ENCODE data around the gene FAM149A. TPM values are rescaled to one million over a fixed set of nuclear protein-coding genes. Genes with fewer than 3 reads are reported as not detected.

Gene FAM149A
- total and polyA plus RNA-seq, 2 donors (not counting 3 experiments of a cell fraction or from before 2014, with no cell fraction given), result 0.08 to 0.20 TPM

GRCh38 chr4:186128842-186129241 is 24.3 kb downstream of the FAM149A start:
- FAIRE-seq, result no peak
- H4K20me1 ChIP-seq (replicated peaks; ENCODE audit: control insufficient read depth, extremely low read depth, insufficient read depth, low read length), result no peaks in the 10 kb centered on the region
- DNase-seq (ENCODE audit: low read depth, low spot score), result no peak
- TF ChIP-seq EZH2 (IDR thresholded peaks at IDR 0.05; ENCODE audit: borderline replicate concordance, low read depth, low read length, severe bottlenecking) (no peak), GATA2 (IDR thresholded peaks at IDR 0.05; ENCODE audit: insufficient read depth, insufficient read length, low read depth, low read length) (no peak), MAX (IDR thresholded peaks at IDR 0.05; ENCODE audit: insufficient read depth, insufficient read length) (no peak), JUN (IDR thresholded peaks at IDR 0.05; ENCODE audit: borderline replicate concordance, insufficient read depth, insufficient read length, low read depth) (no peak), CTCF (IDR thresholded peaks at IDR 0.05; ENCODE audit: extremely low read depth in 1 of 2, insufficient read depth in 1 of 2, low read depth in 1 of 2, low read length in 2 of 2) (no peak), MYC (IDR thresholded peaks at IDR 0.05; ENCODE audit: low read depth, low read length) (no peak), POLR2A (IDR thresholded peaks at IDR 0.05; ENCODE audit: low read depth, low read length) (no peak), FOS (IDR thresholded peaks at IDR 0.05; ENCODE audit: borderline replicate concordance, insufficient read depth, low read length) (no peak), POLR2AphosphoS5 (IDR thresholded peaks at IDR 0.05; ENCODE audit: insufficient read depth, low read depth, low read length) (no peak)
- H3K36me3 ChIP-seq (ENCODE audit: control insufficient read depth in 2 of 2, extremely low read depth in 1 of 2, insufficient read depth in 2 of 2, low read length in 2 of 2), result no peaks in the 10 kb centered on the region
- H3K9me1 ChIP-seq (replicated peaks; ENCODE audit: control insufficient read depth, extremely low read depth, insufficient read depth, low read length), result no peaks in the 10 kb centered on the region
- intact Hi-C loops (cut with micrococcal nuclease) (no loop called here), dilution Hi-C loops (cut with MboI; ENCODE audit: extremely low pct_ligation_motif_present, low sequenced_read_pairs) (no loop called here)
- no peaks in the 10 kb centered on the region for H3K79me2 ChIP-seq (ENCODE audit: control insufficient read depth, insufficient read depth, low read length)
- no peak overlapping the region for H3K4me3 ChIP-seq (replicated peaks in 1 of 3; ENCODE audit: insufficient read depth in 1 of 3, low read depth in 1 of 3, low read length in 3 of 3)
- no TSS peak for BruUV-seq (replicated peaks)
- H2AFZ ChIP-seq (ENCODE audit: low read depth, low read length), result no peak overlapping the region
- ChIA-PET POLR2A (interaction anchor here (0.6 kb wide), 1 partner anchor 1302 kb away, joined by 5 read pairs; no protein-coding TSS in a partner anchor), CTCF (interaction anchor here (2.5 kb wide), 1 partner anchor 9 kb away, joined by 19 read pairs; no protein-coding TSS in a partner anchor)
- H3K27me3 ChIP-seq (ENCODE audit: control insufficient read depth in 2 of 2, insufficient read depth in 2 of 2, low read length in 2 of 2), result no peaks in the 10 kb centered on the region
- H3K9me3 ChIP-seq (replicated peaks; ENCODE audit: control insufficient read depth, insufficient read depth, low read length), result no peaks in the 10 kb centered on the region
- H3K4me1 ChIP-seq (ENCODE audit: control insufficient read depth, extremely low read depth, insufficient read depth, low read length), result no peaks in the 10 kb centered on the region
- no peak overlapping the region for H3K27ac ChIP-seq (ENCODE audit: insufficient read depth, low read depth, low read length)
- no peak overlapping the region for H3K9ac ChIP-seq (replicated peaks; ENCODE audit: extremely low read depth, insufficient read depth, low read length)
- H3K4me2 ChIP-seq (ENCODE audit: insufficient read depth, low read length), result no peak overlapping the region

All from endothelial cell of umbilical vein (primary cell).